Measurements from ENCODE around the gene RNF145. TPM values are rescaled to one million over a fixed set of nuclear protein-coding genes. Genes with fewer than 3 reads are reported as not detected.
"Not testable (repeated sequence)": the region's sequence is repeated elsewhere in the genome, so short reads cannot be mapped to it uniquely, and the experiment has no call there.

Gene RNF145
- total and polyA plus RNA-seq, 3 donors from 2014 or later = 30.0 to 40.4 (median 39.5) TPM

DNA sequence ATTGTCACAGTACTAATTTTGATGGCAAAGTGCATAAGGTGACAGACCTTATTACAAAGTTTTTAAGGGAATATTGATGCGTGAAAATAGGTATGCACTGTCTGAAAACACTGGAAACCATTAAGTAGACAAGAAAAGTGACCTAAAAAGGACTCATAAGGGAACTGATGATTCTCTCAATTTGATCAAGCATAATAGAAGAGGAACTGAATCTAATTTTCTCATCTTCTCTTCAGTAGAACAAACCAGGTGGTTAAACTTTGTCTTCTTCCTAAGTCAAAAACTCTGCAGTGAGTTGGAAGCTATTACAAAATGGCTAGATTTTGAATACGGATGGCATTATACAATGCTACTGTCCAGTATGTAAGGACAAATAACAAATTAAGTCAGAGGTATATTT is 53.4 kb downstream of the RNF145 start:
- intact Hi-C loops (cut with DNase I; ENCODE audit: low total_unique reads) = no loop called here
- no peak for DNase-seq
- 85 to 89% methylated on average over 2 of the region's 2 CpGs for WGBS, 2 donors

DNA sequence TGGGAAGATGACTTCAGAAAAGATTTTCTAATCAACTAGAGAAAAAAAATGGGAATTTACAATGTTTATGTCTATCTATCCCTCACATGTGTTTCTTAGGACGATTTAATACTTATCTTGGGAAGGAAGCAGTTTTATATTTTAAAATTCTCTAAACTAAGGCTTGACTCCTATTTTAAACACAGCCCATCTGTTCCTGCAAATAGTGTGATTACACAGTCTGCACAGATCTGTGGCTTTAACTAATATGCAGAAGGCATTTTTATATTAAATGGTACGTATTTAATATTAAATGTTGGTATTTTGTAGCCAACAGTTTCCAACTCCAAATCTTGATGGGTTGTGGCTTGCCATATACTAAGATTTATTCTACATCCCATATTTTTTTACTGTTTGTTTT is 56.5 kb downstream of the RNF145 start:
- H3K27me3 ChIP-seq = no peaks in the 10 kb centered on the region
- TF ChIP-seq POLR2A (IDR thresholded peaks at IDR 0.05) = no peak
- TF ChIP-seq, protein P1, sequence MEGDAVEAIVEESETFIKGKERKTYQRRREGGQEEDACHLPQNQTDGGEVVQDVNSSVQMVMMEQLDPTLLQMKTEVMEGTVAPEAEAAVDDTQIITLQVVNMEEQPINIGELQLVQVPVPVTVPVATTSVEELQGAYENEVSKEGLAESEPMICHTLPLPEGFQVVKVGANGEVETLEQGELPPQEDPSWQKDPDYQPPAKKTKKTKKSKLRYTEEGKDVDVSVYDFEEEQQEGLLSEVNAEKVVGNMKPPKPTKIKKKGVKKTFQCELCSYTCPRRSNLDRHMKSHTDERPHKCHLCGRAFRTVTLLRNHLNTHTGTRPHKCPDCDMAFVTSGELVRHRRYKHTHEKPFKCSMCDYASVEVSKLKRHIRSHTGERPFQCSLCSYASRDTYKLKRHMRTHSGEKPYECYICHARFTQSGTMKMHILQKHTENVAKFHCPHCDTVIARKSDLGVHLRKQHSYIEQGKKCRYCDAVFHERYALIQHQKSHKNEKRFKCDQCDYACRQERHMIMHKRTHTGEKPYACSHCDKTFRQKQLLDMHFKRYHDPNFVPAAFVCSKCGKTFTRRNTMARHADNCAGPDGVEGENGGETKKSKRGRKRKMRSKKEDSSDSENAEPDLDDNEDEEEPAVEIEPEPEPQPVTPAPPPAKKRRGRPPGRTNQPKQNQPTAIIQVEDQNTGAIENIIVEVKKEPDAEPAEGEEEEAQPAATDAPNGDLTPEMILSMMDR (IDR thresholded peaks at IDR 0.05) = no peak
- H3K4me3 ChIP-seq = no peak overlapping the region
- H3K4me1 ChIP-seq = no peaks in the 10 kb centered on the region
- DNase-seq = no peak
- 73 to 80% methylated on average over 2 of the region's 2 CpGs for whole genome bisulfite sequencing, 2 donors
- no peak overlapping the region for H3K27ac ChIP-seq
- H3K9me3 ChIP-seq = no peaks in the 10 kb centered on the region
- H3K36me3 ChIP-seq (ENCODE audit: low read depth, missing control alignments) = no peaks in the 10 kb centered on the region
- intact Hi-C loops (cut with DNase I; ENCODE audit: low total_unique reads) = no loop called here

More for the DNA sequence above, 53.4 kb downstream of the RNF145 start:
- H3K36me3 ChIP-seq (ENCODE audit: low read depth, missing control alignments) = no peaks in the 10 kb centered on the region
- no peaks in the 10 kb centered on the region for H3K9me3 ChIP-seq
- H3K27ac ChIP-seq = no peak overlapping the region
- no peak overlapping the region for H3K4me3 ChIP-seq
- H3K27me3 ChIP-seq = no peaks in the 10 kb centered on the region
- H3K4me1 ChIP-seq = no peaks in the 10 kb centered on the region
- TF ChIP-seq, protein P1 (IDR thresholded peaks at IDR 0.05) = no peak
- no peak for TF ChIP-seq POLR2A (IDR thresholded peaks at IDR 0.05)

DNA sequence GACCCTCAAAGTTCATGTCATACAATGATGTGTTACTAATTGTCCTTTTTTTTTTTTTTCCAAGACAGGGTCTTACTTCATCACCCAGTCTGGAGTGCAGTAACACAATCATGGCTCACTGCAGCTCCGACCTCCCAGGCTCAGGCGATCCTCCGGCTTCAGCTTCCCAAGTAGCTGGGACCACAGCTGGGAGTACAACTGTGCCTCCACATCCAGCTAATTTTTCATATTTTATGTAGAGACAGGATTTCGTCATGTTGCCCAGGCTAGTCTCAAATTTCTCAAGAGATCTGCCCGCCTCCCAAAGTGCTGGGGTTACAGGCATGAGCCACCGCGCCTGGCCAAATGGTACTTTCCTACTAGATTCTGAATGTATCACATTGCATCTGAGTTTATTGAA is 60.3 kb downstream of the RNF145 start:
- no peak overlapping the region for H3K4me3 ChIP-seq
- TF ChIP-seq, protein P1 (IDR thresholded peaks at IDR 0.05) = no peak
- no peak for TF ChIP-seq POLR2A (IDR thresholded peaks at IDR 0.05)
- no peak for DNase-seq
- no peaks in the 10 kb centered on the region for H3K4me1 ChIP-seq
- H3K27ac ChIP-seq = no peak overlapping the region
- H3K9me3 ChIP-seq = no peaks in the 10 kb centered on the region
- H3K36me3 ChIP-seq (ENCODE audit: low read depth, missing control alignments) = no peaks in the 10 kb centered on the region
- 94 to 95% methylated on average over 7 of the region's 7 CpGs for WGBS, 2 donors
- no peaks in the 10 kb centered on the region for H3K27me3 ChIP-seq
- intact Hi-C loops (cut with DNase I; ENCODE audit: low total_unique reads) = no loop called here

DNA sequence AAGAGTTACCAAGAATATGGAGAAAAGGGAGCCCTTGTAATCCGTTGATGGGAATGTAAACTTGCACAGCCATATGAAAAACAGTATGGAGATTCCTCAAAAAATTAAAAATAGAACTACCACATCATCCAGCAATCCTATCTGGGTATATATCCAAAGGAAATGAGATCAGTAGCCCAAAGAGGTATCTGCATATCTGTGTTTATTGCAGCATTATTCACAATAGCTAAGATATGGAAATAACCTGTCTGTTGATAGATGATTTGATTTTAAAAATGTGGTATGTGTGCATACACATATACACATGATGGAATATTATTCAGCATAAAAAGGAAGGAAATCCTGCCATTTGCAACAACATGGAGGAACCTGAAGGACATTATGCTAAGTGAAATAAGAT is 61.4 kb downstream of the RNF145 start:
- no peak for TF ChIP-seq POLR2A (IDR thresholded peaks at IDR 0.05)
- TF ChIP-seq, protein P1 (IDR thresholded peaks at IDR 0.05) = no peak
- no peaks in the 10 kb centered on the region for H3K27me3 ChIP-seq
- no peak for DNase-seq
- no peaks in the 10 kb centered on the region for H3K9me3 ChIP-seq
- WGBS, 2 donors = 75 to 86% methylated on average over 1 of the region's 1 CpG
- no peaks in the 10 kb centered on the region for H3K36me3 ChIP-seq (ENCODE audit: low read depth, missing control alignments)
- H3K27ac ChIP-seq = no peak overlapping the region
- H3K4me1 ChIP-seq = no peaks in the 10 kb centered on the region
- no peak overlapping the region for H3K4me3 ChIP-seq
- intact Hi-C loops (cut with DNase I; ENCODE audit: low total_unique reads) = no loop called here

DNA sequence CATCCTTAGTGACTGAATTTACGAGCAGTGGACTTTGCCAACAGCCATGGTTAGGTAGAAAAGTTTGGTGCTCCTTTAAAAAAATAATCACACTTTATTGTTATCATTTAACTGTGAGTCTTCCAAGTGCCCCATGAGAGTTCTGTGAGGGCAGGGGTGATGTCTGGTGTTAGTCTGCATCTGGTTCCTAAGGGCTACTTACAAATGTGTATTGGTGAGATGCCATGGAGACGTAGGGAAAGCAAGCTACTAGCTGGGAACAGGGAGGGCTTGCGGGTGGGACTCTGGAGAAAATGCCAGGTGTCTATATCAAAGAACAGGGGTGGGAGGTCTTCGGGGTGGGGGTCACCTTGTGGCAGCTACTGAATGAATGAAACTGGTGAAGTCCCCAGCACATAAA is 62.5 kb downstream of the RNF145 start:
- Histone ChIP-seq H3K36me3 (ENCODE audit: low read depth, missing control alignments) (no peaks in the 10 kb centered on the region), H3K27me3 (no peaks in the 10 kb centered on the region), H3K9me3 (no peaks in the 10 kb centered on the region), H3K27ac (no peak overlapping the region), H3K4me1 (no peaks in the 10 kb centered on the region), H3K4me3 (no peak overlapping the region)
- 80 to 83% methylated on average over 4 of the region's 4 CpGs for WGBS, 2 donors
- intact Hi-C loops (cut with DNase I; ENCODE audit: low total_unique reads) = no loop called here
- DNase-seq = no peak
- TF ChIP-seq, protein P1 (IDR thresholded peaks at IDR 0.05) = no peak
- no peak for TF ChIP-seq POLR2A (IDR thresholded peaks at IDR 0.05)

DNA sequence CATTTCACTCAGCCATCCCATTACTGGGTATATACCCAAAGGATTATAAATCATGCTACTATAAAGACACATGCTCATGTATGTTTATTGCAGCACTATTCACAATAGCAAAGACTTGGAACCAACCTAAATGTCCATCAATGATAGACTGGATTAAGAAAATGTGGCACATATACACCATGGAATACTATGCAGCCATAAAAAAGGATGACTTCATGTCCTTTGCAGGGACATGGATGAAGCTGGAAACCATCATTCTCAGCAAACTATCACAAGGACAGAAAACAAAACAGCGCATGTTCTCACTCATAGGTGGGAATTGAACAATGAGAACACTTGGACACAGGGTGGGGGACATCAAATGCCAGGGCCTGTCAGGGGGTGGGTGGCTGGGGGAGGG is 64.2 kb downstream of the RNF145 start:
- DNase-seq; H3K27me3 ChIP-seq; H3K9me3 ChIP-seq; H3K4me3 ChIP-seq; H3K4me1 ChIP-seq; intact Hi-C loops (cut with DNase I; ENCODE audit: low total_unique reads); H3K27ac ChIP-seq; H3K36me3 ChIP-seq (ENCODE audit: low read depth, missing control alignments): not testable (repeated sequence)
- WGBS, 2 donors = 87 to 100% methylated on average over 1 of the region's 1 CpG

Data from testis (tissue), 3 donors.